B cell (primary cell): ENCODE data around the gene NPVF. TPM values are rescaled to one million over a fixed set of nuclear protein-coding genes. Genes with fewer than 3 reads are reported as not detected.

Source experiments
- ATAC-seq: fragments of 200-7000 bp; cut with Tn5 transposase; one replicate; pipeline ENCODE4 v1.10.0; 2021; ENCODE audit warnings: low read depth, mild to moderate bottlenecking, moderate number of reproducible peaks, moderate library complexity
- CTCF ChIA-PET: fragments of 350-600 bp; sonication (Branson Sonifier 250); formaldehyde crosslinking; loops from one replicate; lab custom pipeline; 2021; ENCODE audit warnings: antibody characterized with exemption, inconsistent platforms; lab: Charles Lee
- POLR2A ChIA-PET: fragments of 350-600 bp; sonication (Branson Sonifier 250); formaldehyde crosslinking; loops from one replicate; lab custom pipeline; 2021; ENCODE audit warnings: antibody characterized with exemption; lab: Charles Lee
- DNase-seq: peaks from one replicate; pipeline ENCODE4 v3.0.0; 2013
- H2AFZ ChIP-seq: 2 replicates; pipeline ENCODE4 v1.6.1; 2012; ENCODE audit warnings: mild to moderate bottlenecking, low read depth, low read length; ENCODE audit not compliant: insufficient read depth, poor library complexity, severe bottlenecking
- H3K27ac ChIP-seq, 2 donors: 1 replicate in 1 of 2; 2 replicates in 1 of 2; pipeline ENCODE4 v1.5.1; 2012 to 2013; ENCODE audit warnings: low read length in 2 of 2, mild to moderate bottlenecking in 2 of 2, moderate library complexity in 1 of 2
- H3K27me3 ChIP-seq, 4 experiments: fragments of 200-600 bp in 1 of 4; sonication (generic) in 1 of 4; replicated peaks in 1 of 4; 1 replicate in 2 of 4; 2 replicates in 2 of 4; pipeline versions ENCODE4 v1.6.1 to v1.7.0; 2013 to 2016; ENCODE audit warnings: low read length in 3 of 4, mild to moderate bottlenecking in 2 of 4, mixed read lengths in 1 of 4, moderate library complexity in 1 of 4; ENCODE audit not compliant: insufficient read depth in 4 of 4, control insufficient read depth in 3 of 4; ENCODE audit errors: control extremely low read depth in 1 of 4
- H3K36me3 ChIP-seq, 2 experiments: replicated peaks in 1 of 2; 1 replicate in 1 of 2; 2 replicates in 1 of 2; pipeline versions ENCODE4 v1.6.1 to v1.7.1; 2013; ENCODE audit warnings: low read length in 1 of 2; ENCODE audit not compliant: insufficient read depth in 2 of 2, control insufficient read depth in 1 of 2; ENCODE audit errors: control extremely low read depth in 1 of 2, extremely low read depth in 1 of 2
- H3K4me1 ChIP-seq, 2 donors: fragments of 200-600 bp in 1 of 2; sonication (generic) in 1 of 2; 1 replicate in 1 of 2; 2 replicates in 1 of 2; pipeline versions ENCODE4 v1.5.1 to v1.6.1; 2013 to 2017; ENCODE audit warnings: low read length in 2 of 2; ENCODE audit not compliant: control insufficient read depth in 2 of 2, insufficient read depth in 2 of 2
- H3K4me2 ChIP-seq: replicated peaks from 2 replicates; pipeline ENCODE3; 2012; ENCODE audit warnings: mild to moderate bottlenecking, low read depth, low read length; ENCODE audit not compliant: poor library complexity, severe bottlenecking
- H3K4me3 ChIP-seq, 5 experiments: fragments of 200-600 bp in 1 of 5; sonication (generic) in 1 of 5; 1 replicate in 3 of 5; 2 replicates in 2 of 5; pipeline versions ENCODE4 v1.5.1 to v1.7.0; 2011 to 2016; ENCODE audit warnings: low read length in 4 of 5, mild to moderate bottlenecking in 4 of 5, low read depth in 2 of 5, control low read depth in 1 of 5, moderate library complexity in 1 of 5; ENCODE audit not compliant: insufficient read depth in 1 of 5; ENCODE audit errors: control extremely low read depth in 1 of 5, extremely low read depth in 1 of 5
- H3K79me2 ChIP-seq: fragments of 200-600 bp; sonication (generic); one replicate; pipeline ENCODE4 v1.6.0; 2016; ENCODE audit warnings: low read length; ENCODE audit not compliant: control insufficient read depth, insufficient read depth
- H3K9ac ChIP-seq: fragments of 200-600 bp; sonication (generic); 2 replicates; pipeline ENCODE4 v1.6.1; 2017; ENCODE audit warnings: mild to moderate bottlenecking, low read length, moderate library complexity
- H3K9me3 ChIP-seq, 3 donors: one replicate each; pipeline versions ENCODE4 v1.6.1 to v1.7.1; 2013; ENCODE audit warnings: low read length in 2 of 3; ENCODE audit not compliant: control insufficient read depth in 2 of 3, insufficient read depth in 1 of 3; ENCODE audit errors: control extremely low read depth in 1 of 3
- H4K20me1 ChIP-seq: 2 replicates; pipeline ENCODE4 v1.6.0; 2012; ENCODE audit warnings: mild to moderate bottlenecking, low read length; ENCODE audit not compliant: insufficient read depth, control insufficient read depth, poor library complexity, severe bottlenecking
- H3K27ac Mint-ChIP-seq: one replicate; pipeline ENCODE4 v1.8.0; 2021; ENCODE audit warnings: mixed read lengths
- H3K27me3 Mint-ChIP-seq: one replicate; pipeline ENCODE4 v1.8.0; 2021; ENCODE audit warnings: mixed read lengths
- H3K4me1 Mint-ChIP-seq: one replicate; pipeline ENCODE4 v1.8.0; 2021; ENCODE audit warnings: mixed read lengths
- H3K4me3 Mint-ChIP-seq: one replicate; pipeline ENCODE4 v1.8.0; 2021; ENCODE audit warnings: mixed read lengths
- H3K9me3 Mint-ChIP-seq: one replicate; pipeline ENCODE4 v1.8.0; 2022; ENCODE audit warnings: mixed read lengths; ENCODE audit not compliant: insufficient read depth
- EZH2 ChIP-seq: IDR thresholded peaks from 2 replicates; pipeline ENCODE4 v1.6.1; 2012; ENCODE audit warnings: borderline replicate concordance, low read depth, mild to moderate bottlenecking, moderate library complexity, low read length; ENCODE audit not compliant: insufficient read depth, poor library complexity, severe bottlenecking
- whole genome bisulfite sequencing: methylation state at CpG from one replicate; pipeline ENCODE4 v1.1.5; 2013; ENCODE audit warnings: missing lambda C conversion rate; ENCODE audit not compliant: insufficient coverage; 5-methylcytosine and 5-hydroxymethylcytosine counted together
- intact Hi-C: fragments of 100-400 bp; cut with micrococcal nuclease; formaldehyde crosslinking; loops from one replicate; pipeline ENCODE4 v1.10.0; 2022
- polyA plus RNA-seq: library from polyadenylated mRNA; depleted of rRNA; stranded (reverse); fragments of >200 nt; gene quantifications from 2 replicates; pipeline ENCODE4 v1.2.3, GENCODE V29; 2012
- total RNA-seq, 2 donors: library from RNA; stranded (reverse); fragments of 120-200 nt in 1 of 2; gene quantifications; 1 replicate in 1 of 2; 2 replicates in 1 of 2; pipeline versions ENCODE4 v1.2.3 to v1.2.4, GENCODE V29; 2013 to 2022
- TF ChIP-seq, protein P1 (sequence below): fragments of 200-600 bp; IDR thresholded peaks from one replicate; pipeline ENCODE4 v1.8.0; 2022; ENCODE audit warnings: antibody characterized with exemption, mild to moderate bottlenecking

The NPVF gene
- total and polyA plus RNA-seq, 2 donors (not counting 1 experiment from before 2014, with no cell fraction given): not detected

GRCh38 chr7:25223206-25223605 lies 5.1 kb downstream of the NPVF start:
- DNase-seq (no peak), ATAC-seq (no peak)
- H3K9ac ChIP-seq: no peak overlapping the region
- 37% methylated on average over 2 of the region's 3 CpGs for WGBS
- intact Hi-C loops: no loop called here
- no peak overlapping the region for H2AFZ ChIP-seq
- no peaks in the 10 kb centered on the region for H3K79me2 ChIP-seq
- no peak overlapping the region for H3K4me3 ChIP-seq
- no peaks in the 10 kb centered on the region for H4K20me1 ChIP-seq
- TF ChIP-seq, protein P1, sequence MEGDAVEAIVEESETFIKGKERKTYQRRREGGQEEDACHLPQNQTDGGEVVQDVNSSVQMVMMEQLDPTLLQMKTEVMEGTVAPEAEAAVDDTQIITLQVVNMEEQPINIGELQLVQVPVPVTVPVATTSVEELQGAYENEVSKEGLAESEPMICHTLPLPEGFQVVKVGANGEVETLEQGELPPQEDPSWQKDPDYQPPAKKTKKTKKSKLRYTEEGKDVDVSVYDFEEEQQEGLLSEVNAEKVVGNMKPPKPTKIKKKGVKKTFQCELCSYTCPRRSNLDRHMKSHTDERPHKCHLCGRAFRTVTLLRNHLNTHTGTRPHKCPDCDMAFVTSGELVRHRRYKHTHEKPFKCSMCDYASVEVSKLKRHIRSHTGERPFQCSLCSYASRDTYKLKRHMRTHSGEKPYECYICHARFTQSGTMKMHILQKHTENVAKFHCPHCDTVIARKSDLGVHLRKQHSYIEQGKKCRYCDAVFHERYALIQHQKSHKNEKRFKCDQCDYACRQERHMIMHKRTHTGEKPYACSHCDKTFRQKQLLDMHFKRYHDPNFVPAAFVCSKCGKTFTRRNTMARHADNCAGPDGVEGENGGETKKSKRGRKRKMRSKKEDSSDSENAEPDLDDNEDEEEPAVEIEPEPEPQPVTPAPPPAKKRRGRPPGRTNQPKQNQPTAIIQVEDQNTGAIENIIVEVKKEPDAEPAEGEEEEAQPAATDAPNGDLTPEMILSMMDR: no peak
- TF ChIP-seq EZH2: no peak
- ChIA-PET POLR2A (no interaction called here), CTCF (no interaction called here)
- Mint-ChIP-seq H3K9me3 (no peaks in the 10 kb centered on the region), H3K27me3 (peaks cover 41% of the 10 kb centered on the region), H3K27ac (no peak overlapping the region), H3K4me1 (no peaks in the 10 kb centered on the region), H3K4me3 (no peak overlapping the region)
- H3K36me3 ChIP-seq: no peaks in the 10 kb centered on the region
- no peak overlapping the region for H3K27ac ChIP-seq
- peaks cover 0 to 12% (median 2%) of the 10 kb centered on the region in 4 experiments for H3K27me3 ChIP-seq
- H3K9me3 ChIP-seq: no peaks in the 10 kb centered on the region
- H3K4me2 ChIP-seq: no peak overlapping the region
- no peaks in the 10 kb centered on the region for H3K4me1 ChIP-seq

- Histone ChIP-seq H2AFZ (no peak overlapping the region), H3K36me3 (no peaks in the 10 kb centered on the region), H3K4me3 (no peak overlapping the region), H4K20me1 (no peaks in the 10 kb centered on the region), H3K9ac (no peak overlapping the region), H3K27ac (no peak overlapping the region), H3K27me3 (peaks cover 0 to 12% (median 2%) of the 10 kb centered on the region in 4 experiments), H3K4me1 (no peaks in the 10 kb centered on the region), H3K9me3 (no peaks in the 10 kb centered on the region), H3K79me2 (no peaks in the 10 kb centered on the region), H3K4me2 (no peak overlapping the region)
- ATAC-seq (no peak), DNase-seq (no peak)
- Mint-ChIP-seq H3K4me3 (no peak overlapping the region), H3K27ac (no peak overlapping the region), H3K27me3 (peaks cover 43% of the 10 kb centered on the region), H3K4me1 (no peaks in the 10 kb centered on the region), H3K9me3 (no peaks in the 10 kb centered on the region)
- intact Hi-C loops: no loop called here
- ChIA-PET POLR2A (no interaction called here), CTCF (no interaction called here)
- WGBS: 93% methylated on average over 3 of the region's 5 CpGs
- TF ChIP-seq, protein P1: no peak
- no peak for TF ChIP-seq EZH2
These were observed 5.6 kb downstream of the NPVF start for GRCh38 chr7:25222666-25223065.
